Heart left ventricle (tissue), 16 donors: ENCODE data around the gene HOXC5. TPM values are rescaled to one million over a fixed set of nuclear protein-coding genes. Genes with fewer than 3 reads are reported as not detected.

Experiments
- ATAC-seq, 4 donors: fragments of 200-7000 bp; cut with Tn5 transposase; one replicate each; pipeline ENCODE4 v1.9.1; 2020 to 2022; ENCODE audit warnings: moderate library complexity in 4 of 4, mild to moderate bottlenecking in 3 of 4, moderate number of reproducible peaks in 1 of 4
- DNase-seq, 5 donors: peaks; one replicate each; pipeline ENCODE4 v3.0.0-alpha.2; 2020
- H3K27ac ChIP-seq, 12 donors: fragments of 200-600 bp; sonication (generic) in 4 of 12; one replicate each; pipeline versions ENCODE4 v1.5.0 to v1.8.0; 2016 to 2022; ENCODE audit warnings: mild to moderate bottlenecking in 2 of 12
- H3K27me3 ChIP-seq, 9 donors: fragments of 200-600 bp; sonication (generic) in 2 of 9; one replicate each; pipeline versions ENCODE4 v1.5.1 to v1.8.0; 2016 to 2022; ENCODE audit warnings: mild to moderate bottlenecking in 3 of 9
- H3K36me3 ChIP-seq, 9 donors: fragments of 200-600 bp; sonication (generic) in 2 of 9; one replicate each; pipeline versions ENCODE4 v1.5.0 to v1.8.0; 2018 to 2022; ENCODE audit warnings: mild to moderate bottlenecking in 2 of 9
- H3K4me1 ChIP-seq, 12 donors: fragments of 200-600 bp; sonication (generic) in 4 of 12; one replicate each; pipeline versions ENCODE4 v1.5.0 to v1.8.0; 2016 to 2022; ENCODE audit warnings: mild to moderate bottlenecking in 3 of 12
- H3K4me3 ChIP-seq, 12 donors: fragments of 200-600 bp; sonication (generic) in 4 of 12; one replicate each; pipeline versions ENCODE4 v1.5.0 to v1.8.0; 2017 to 2022; ENCODE audit warnings: mild to moderate bottlenecking in 9 of 12, moderate library complexity in 4 of 12
- H3K9me3 ChIP-seq, 12 donors: fragments of 200-600 bp; sonication (generic) in 4 of 12; one replicate each; pipeline versions ENCODE4 v1.5.0 to v1.8.0; 2016 to 2022; ENCODE audit warnings: mild to moderate bottlenecking in 1 of 12
- POLR2A ChIP-seq, 2 donors: fragments of 450-650 bp; IDR thresholded peaks; one replicate each; pipeline ENCODE4 v1.6.1; 2017; ENCODE audit warnings: antibody characterized with exemption in 2 of 2, mild to moderate bottlenecking in 2 of 2, moderate library complexity in 2 of 2
- WGBS, 4 donors: extraction: QIAGEN DNeasy Blood & Tissue Kit in 2 of 4; methylation state at CpG; one replicate each; pipeline versions ENCODE4 v1.1.5 to v1.1.7; 2013 to 2018; 5-methylcytosine and 5-hydroxymethylcytosine counted together
- intact Hi-C, 10 donors: fragments of 100-400 bp; cut with DNase I; formaldehyde crosslinking; loops; one replicate each; pipeline versions ENCODE4 v1.11.1 to v1.14.2; 2022
- polyA plus RNA-seq, 2 donors: library from polyadenylated mRNA; stranded (reverse); fragments of 200-250 nt; gene quantifications; one replicate each; pipeline ENCODE4 v1.2.3, GENCODE V29; 2013
- total RNA-seq, 9 donors: library from RNA; depleted of rRNA in 2 of 9; stranded (reverse); fragments of >200 nt in 2 of 9; fragmentation: NEBNext Ultra II Directional in 3 of 9; extraction: Animal tissue kit (Norgen Biotek cat#: 25700) in 3 of 9; gene quantifications; one replicate each; pipeline versions ENCODE4 v1.1.0 to v1.2.4, GENCODE V29; 2016 to 2023
- TF ChIP-seq, protein P1 (sequence below), 12 donors: fragments of 200-600 bp; sonication (generic) in 4 of 12; IDR thresholded peaks; one replicate each; pipeline versions ENCODE4 v1.5.0 to v1.8.0; 2018 to 2022; ENCODE audit warnings: antibody characterized with exemption in 12 of 12, mild to moderate bottlenecking in 5 of 12
- donor health status: ischemic (EF 13 %, LVEDD 7.1; RV severe dilation, severe dysfunction).
- donor health status: healthy with polysubstance abuse.
- donor health status: DM: no; HTN: yes; CAD: no.
- donor health status: DM: no; HTN: no; CAD: no.
- donor health status: ischemic (EF 25% LVEDD 6.9; RV normal size, moderate dysfunction).
- donor health status: ischemic (EF 25% LVEDD 5.7; RV mildly dilated, moderate dysfunction).
- donor health status: healthy.
- donor health status: DM: yes; HTN: yes; CAD: no.
- donor health status: ischemic (EF 35%, LVEDD 5.7; RV mildly dilated, moderate dysfunction).
- donor health status: nonischemic (EF 11% LVEDD 7.7; RV severe dilation, severe dysfunction).
- donor health status: DM: yes; HTN: yes; CAD: no.
- donor health status: PGD.
- donor health status: ischemic (EF 29% LVEDD 5.4; RV normal size, mild dysfunction).
- donor health status: nonischemic (EF 23%, LVEDD 6.1; RV moderate dilation, normal function).

Gene HOXC5
- total and polyA plus RNA-seq, 11 donors, result not detected

DNA sequence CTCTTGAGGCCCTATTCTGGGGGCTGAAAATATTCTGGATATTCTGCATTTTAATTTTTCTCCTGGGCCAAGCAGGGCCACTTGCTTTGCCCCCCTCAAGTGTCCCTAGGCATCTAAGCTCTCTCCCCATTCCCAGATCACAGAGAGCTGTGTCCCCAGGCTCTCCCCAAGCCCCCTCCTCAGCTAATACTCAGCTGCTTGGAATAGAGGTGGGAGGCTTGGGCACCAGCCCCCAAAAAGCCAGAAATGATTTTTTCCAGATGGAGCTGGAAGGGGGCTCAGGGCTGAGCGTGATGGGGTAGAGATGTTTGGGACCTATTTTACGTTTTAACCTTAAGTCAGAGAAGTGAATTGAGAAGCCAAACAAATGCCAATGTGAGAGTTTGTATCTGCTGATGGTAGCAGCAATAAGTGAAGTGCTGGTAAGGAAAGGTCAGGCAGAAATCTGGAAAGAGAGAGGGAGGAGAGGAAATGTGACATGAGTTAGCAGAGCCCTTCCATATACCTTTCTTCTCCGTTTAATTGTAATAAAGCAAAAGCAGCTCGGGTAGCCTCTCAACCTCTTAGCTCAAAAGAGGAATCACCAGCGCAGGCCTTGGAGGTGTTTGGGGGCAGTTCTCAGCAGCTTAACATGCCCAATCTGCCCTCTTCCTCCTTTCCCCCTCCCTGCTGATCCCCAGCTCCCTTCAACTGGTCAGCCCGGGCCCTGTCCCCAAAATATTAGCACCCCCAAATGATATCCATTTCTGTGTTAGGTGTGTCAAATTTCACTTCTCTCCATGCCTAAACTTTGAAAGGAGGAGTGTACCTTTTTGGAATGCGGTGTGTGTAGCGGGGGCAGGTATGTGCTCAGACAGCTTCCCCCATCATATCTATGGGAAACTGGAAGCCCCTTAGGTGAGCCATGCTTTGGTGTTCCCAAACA, 9.6 kb upstream of the HOXC5 start:
- Histone ChIP-seq H3K27me3 (peaks cover 29 to 98% (median 77%) of the 10 kb centered on the region in 9 donors), H3K9me3 (no peaks in the 10 kb centered on the region), H3K4me1 (peaks cover 0 to 25% (median 9%) of the 10 kb centered on the region in 12 donors), H3K27ac (no peak overlapping the region), H3K4me3 (no peak overlapping the region), H3K36me3 (no peaks in the 10 kb centered on the region)
- ATAC-seq (no peak), DNase-seq (no peak)
- TF ChIP-seq, protein P1, sequence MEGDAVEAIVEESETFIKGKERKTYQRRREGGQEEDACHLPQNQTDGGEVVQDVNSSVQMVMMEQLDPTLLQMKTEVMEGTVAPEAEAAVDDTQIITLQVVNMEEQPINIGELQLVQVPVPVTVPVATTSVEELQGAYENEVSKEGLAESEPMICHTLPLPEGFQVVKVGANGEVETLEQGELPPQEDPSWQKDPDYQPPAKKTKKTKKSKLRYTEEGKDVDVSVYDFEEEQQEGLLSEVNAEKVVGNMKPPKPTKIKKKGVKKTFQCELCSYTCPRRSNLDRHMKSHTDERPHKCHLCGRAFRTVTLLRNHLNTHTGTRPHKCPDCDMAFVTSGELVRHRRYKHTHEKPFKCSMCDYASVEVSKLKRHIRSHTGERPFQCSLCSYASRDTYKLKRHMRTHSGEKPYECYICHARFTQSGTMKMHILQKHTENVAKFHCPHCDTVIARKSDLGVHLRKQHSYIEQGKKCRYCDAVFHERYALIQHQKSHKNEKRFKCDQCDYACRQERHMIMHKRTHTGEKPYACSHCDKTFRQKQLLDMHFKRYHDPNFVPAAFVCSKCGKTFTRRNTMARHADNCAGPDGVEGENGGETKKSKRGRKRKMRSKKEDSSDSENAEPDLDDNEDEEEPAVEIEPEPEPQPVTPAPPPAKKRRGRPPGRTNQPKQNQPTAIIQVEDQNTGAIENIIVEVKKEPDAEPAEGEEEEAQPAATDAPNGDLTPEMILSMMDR (IDR thresholded peaks at IDR 0.05), result no peak
- TF ChIP-seq POLR2A (IDR thresholded peaks at IDR 0.05), result no peak
- intact Hi-C loops, result no loop called here
- 50 to 53% (median 52%) methylated on average over 7 to 8 of the region's 8 CpGs for WGBS, 4 donors

GRCh38 chr12:54024127-54024526, 8.7 kb upstream of the HOXC5 start:
- Histone ChIP-seq H3K27ac (no peak overlapping the region), H3K36me3 (no peaks in the 10 kb centered on the region), H3K27me3 (peaks cover 31 to 100% (median 77%) of the 10 kb centered on the region in 9 donors), H3K4me3 (no peak overlapping the region), H3K4me1 (peaks cover 0 to 22% (median 8%) of the 10 kb centered on the region in 12 donors), H3K9me3 (no peaks in the 10 kb centered on the region)
- TF ChIP-seq POLR2A (IDR thresholded peaks at IDR 0.05), result no peak
- TF ChIP-seq, protein P1 (IDR thresholded peaks at IDR 0.05), result no peak
- intact Hi-C loops, result no loop called here
- WGBS, 4 donors, result 36 to 54% (median 47%) methylated on average over 17 of the region's 17 CpGs
- DNase-seq, result no peak
- no peak for ATAC-seq

- peaks cover 0 to 15% (median 3%) of the 10 kb centered on the region in 12 donors for H3K4me1 ChIP-seq
- no peak overlapping the region for H3K4me3 ChIP-seq
- 43 to 52% (median 47%) methylated on average over 5 of the region's 5 CpGs for WGBS, 4 donors
- ATAC-seq (no peak), DNase-seq (no peak)
- H3K36me3 ChIP-seq, result no peaks in the 10 kb centered on the region
- no peaks in the 10 kb centered on the region for H3K9me3 ChIP-seq
- TF ChIP-seq, protein P1 (IDR thresholded peaks at IDR 0.05), result no peak
- TF ChIP-seq POLR2A (IDR thresholded peaks at IDR 0.05), result no peak
- intact Hi-C loops, result no loop called here
- H3K27me3 ChIP-seq, result peaks cover 34 to 99% (median 79%) of the 10 kb centered on the region in 9 donors
- H3K27ac ChIP-seq, result no peak overlapping the region
Measured at GRCh38 chr12:54024581-54025305, 8.1 kb upstream of the HOXC5 start.
